Liver (tissue), 9 donors: Measurements from ENCODE around the gene SOHLH1. TPM values are rescaled to one million over a fixed set of nuclear protein-coding genes. Genes with fewer than 3 reads are reported as not detected.

Experiments
- DNase-seq: peaks from one replicate; pipeline ENCODE4 v3.0.0-alpha.2; 2017; ENCODE audit warnings: low spot score
- H3K27ac ChIP-seq, 2 donors: one replicate each; pipeline ENCODE4 v1.7.0; 2013; ENCODE audit warnings: inconsistent platforms in 2 of 2, low read length in 2 of 2, control low read depth in 1 of 2, low read depth in 1 of 2, mild to moderate bottlenecking in 1 of 2
- H3K27me3 ChIP-seq, 4 donors: one replicate each; pipeline versions ENCODE4 v1.6.1 to v1.7.0; 2013; ENCODE audit warnings: low read length in 3 of 4, inconsistent platforms in 1 of 4, mild to moderate bottlenecking in 1 of 4, moderate library complexity in 1 of 4; ENCODE audit not compliant: control insufficient read depth in 4 of 4, insufficient read depth in 4 of 4
- H3K36me3 ChIP-seq, 4 donors: one replicate each; pipeline versions ENCODE4 v1.6.1 to v1.7.0; 2013; ENCODE audit warnings: low read length in 3 of 4, mild to moderate bottlenecking in 3 of 4, low read depth in 1 of 4, moderate library complexity in 1 of 4; ENCODE audit not compliant: control insufficient read depth in 4 of 4, insufficient read depth in 3 of 4
- H3K4me1 ChIP-seq, 4 donors: one replicate each; pipeline versions ENCODE4 v1.6.1 to v1.7.0; 2013; ENCODE audit warnings: low read length in 3 of 4, mild to moderate bottlenecking in 3 of 4, moderate library complexity in 1 of 4; ENCODE audit not compliant: control insufficient read depth in 4 of 4, insufficient read depth in 4 of 4
- H3K4me3 ChIP-seq, 3 donors: one replicate each; pipeline versions ENCODE4 v1.6.1 to v1.7.0; 2013; ENCODE audit warnings: low read length in 3 of 3, control low read depth in 1 of 3, low read depth in 1 of 3, mild to moderate bottlenecking in 1 of 3
- H3K9ac ChIP-seq, 2 donors: one replicate each; pipeline ENCODE4 v1.7.0; 2013; ENCODE audit warnings: low read length in 2 of 2, mild to moderate bottlenecking in 2 of 2, moderate library complexity in 2 of 2, control low read depth in 1 of 2, low read depth in 1 of 2
- H3K9me3 ChIP-seq, 4 donors: one replicate each; pipeline versions ENCODE4 v1.6.1 to v1.7.0; 2013; ENCODE audit warnings: low read length in 3 of 4; ENCODE audit not compliant: control insufficient read depth in 4 of 4
- EGR1 ChIP-seq, 2 donors: IDR thresholded peaks; 2 replicates each; pipeline ENCODE4 v1.6.1; 2016 to 2018; ENCODE audit warnings: antibody characterized with exemption in 2 of 2, low read depth in 2 of 2
- FOXA1 ChIP-seq: IDR thresholded peaks from 2 replicates; pipeline ENCODE4 v1.6.1; 2016; ENCODE audit warnings: antibody characterized with exemption
- FOXA2 ChIP-seq: IDR thresholded peaks from 2 replicates; pipeline ENCODE4 v1.6.1; 2016; ENCODE audit warnings: antibody characterized with exemption
- GABPA ChIP-seq, 2 donors: IDR thresholded peaks in 1 of 2; conservative IDR thresholded peaks in 1 of 2; 2 replicates each; pipeline ENCODE4 v1.6.1; 2016; ENCODE audit warnings: antibody characterized with exemption in 2 of 2, mild to moderate bottlenecking in 1 of 2, moderate library complexity in 1 of 2
- HNF4A ChIP-seq, 2 donors: conservative IDR thresholded peaks; 2 replicates each; pipeline ENCODE4 v1.6.1; 2016; ENCODE audit warnings: antibody characterized with exemption in 2 of 2, mild to moderate bottlenecking in 2 of 2
- HNF4G ChIP-seq: IDR thresholded peaks from 2 replicates; pipeline ENCODE4 v1.6.1; 2016; ENCODE audit warnings: antibody characterized with exemption
- JUND ChIP-seq, 2 donors: IDR thresholded peaks; 2 replicates each; pipeline ENCODE4 v1.6.1; 2016; ENCODE audit warnings: antibody characterized with exemption in 2 of 2
- NR2F2 ChIP-seq: IDR thresholded peaks from 2 replicates; pipeline ENCODE4 v1.6.1; 2016; ENCODE audit warnings: antibody characterized with exemption
- RAD21 ChIP-seq, 2 donors: IDR thresholded peaks; 2 replicates each; pipeline ENCODE4 v1.6.1; 2016; ENCODE audit warnings: antibody characterized with exemption in 2 of 2, mild to moderate bottlenecking in 2 of 2
- RXRA ChIP-seq, 2 donors: IDR thresholded peaks; 2 replicates each; pipeline ENCODE4 v1.6.1; 2017 to 2018; ENCODE audit warnings: antibody characterized with exemption in 2 of 2, mild to moderate bottlenecking in 1 of 2
- SP1 ChIP-seq: IDR thresholded peaks from 2 replicates; pipeline ENCODE4 v1.6.1; 2018; ENCODE audit warnings: antibody characterized with exemption, mild to moderate bottlenecking
- TAF1 ChIP-seq: conservative IDR thresholded peaks from 2 replicates; pipeline ENCODE4 v1.6.1; 2016; ENCODE audit warnings: antibody characterized with exemption, mild to moderate bottlenecking
- YY1 ChIP-seq: IDR thresholded peaks from 2 replicates; pipeline ENCODE4 v1.6.1; 2016; ENCODE audit warnings: antibody characterized with exemption, mild to moderate bottlenecking
- WGBS: extraction: QIAGEN DNeasy Blood & Tissue Kit; methylation state at CpG from one replicate; pipeline ENCODE4 v1.1.7; 2013; 5-methylcytosine and 5-hydroxymethylcytosine counted together
- polyA plus RNA-seq, 2 donors: library from polyadenylated mRNA; stranded (reverse) in 1 of 2; unstranded in 1 of 2; fragments of 200-250 nt in 1 of 2; fragments of >200 nt in 1 of 2; fragmentation: Nextera tagmentation in 1 of 2; extraction: Ambion mirVana in 1 of 2; gene quantifications; one replicate each; pipeline versions ENCODE4 v1.2.1 to v1.2.3, GENCODE V29; 2013 to 2015
- total RNA-seq, 2 donors: library from RNA; depleted of rRNA; stranded (reverse); fragments of >200 nt; gene quantifications; one replicate each; pipeline ENCODE4 v1.2.3, GENCODE V29; 2014
- TF ChIP-seq, protein P1 (sequence below): fragments of 150-350 bp; IDR thresholded peaks from 2 replicates; pipeline ENCODE4 v1.5.1; 2017; ENCODE audit warnings: improper control_type of control experiment, low read depth, low read length; ENCODE audit not compliant: missing input control
- TF ChIP-seq, protein P2 (sequence below): IDR thresholded peaks from 2 replicates; pipeline ENCODE4 v1.6.1; 2016; ENCODE audit warnings: antibody characterized with exemption
- TF ChIP-seq, protein P3 (sequence below): IDR thresholded peaks from 2 replicates; pipeline ENCODE4 v1.6.1; 2016; ENCODE audit warnings: antibody characterized with exemption, mild to moderate bottlenecking
- TF ChIP-seq, protein P4 (sequence below): IDR thresholded peaks from 2 replicates; pipeline ENCODE4 v1.6.1; 2016; ENCODE audit warnings: antibody characterized with exemption
- TF ChIP-seq, protein P5 (sequence below): IDR thresholded peaks from 2 replicates; pipeline ENCODE4 v1.6.1; 2016; ENCODE audit warnings: antibody characterized with exemption
- donor health status: healthy.
- donor health status: healthy.
- donor health status: healthy.
- donor health status: healthy.
- donor health status: healthy.

SOHLH1 gene
- total and polyA plus RNA-seq, 4 donors = not detected

DNA sequence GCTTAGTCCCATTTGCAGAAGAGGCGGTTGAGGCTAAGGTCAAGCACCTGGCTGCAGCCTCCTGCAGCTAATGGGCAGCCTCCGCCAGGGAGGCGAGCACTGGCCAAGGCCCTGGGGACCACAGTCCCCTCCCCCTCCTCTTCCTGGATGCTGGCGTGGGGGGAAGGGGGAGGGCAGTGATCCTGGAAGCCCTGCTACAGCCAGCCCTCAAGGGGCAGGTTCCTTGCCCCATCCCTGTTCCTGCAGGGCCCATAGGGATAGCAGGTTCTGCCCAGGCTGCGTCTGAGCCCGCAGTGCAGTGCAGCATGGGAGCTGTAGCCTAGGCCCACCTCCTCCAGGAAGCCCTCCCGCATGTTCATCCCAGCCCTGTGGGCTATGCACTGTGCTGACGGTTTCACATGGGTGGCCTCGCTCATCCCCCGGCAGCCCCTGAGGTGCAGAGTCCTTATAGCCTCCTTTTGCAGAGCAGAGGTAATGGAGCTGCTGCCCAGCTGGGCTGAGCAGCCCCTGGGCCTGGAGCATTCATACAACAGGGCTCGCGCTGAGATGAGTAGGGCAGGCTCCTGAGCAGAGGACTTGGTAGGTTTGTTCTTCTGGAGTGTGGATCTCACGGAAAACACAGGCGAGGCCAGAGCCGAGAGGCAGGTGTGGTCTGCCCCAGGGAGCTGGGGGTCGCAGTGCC is 38.7 kb upstream of the SOHLH1 start:
- no peak for TF ChIP-seq RAD21 (IDR thresholded peaks at IDR 0.05)
- TF ChIP-seq, protein P1, sequence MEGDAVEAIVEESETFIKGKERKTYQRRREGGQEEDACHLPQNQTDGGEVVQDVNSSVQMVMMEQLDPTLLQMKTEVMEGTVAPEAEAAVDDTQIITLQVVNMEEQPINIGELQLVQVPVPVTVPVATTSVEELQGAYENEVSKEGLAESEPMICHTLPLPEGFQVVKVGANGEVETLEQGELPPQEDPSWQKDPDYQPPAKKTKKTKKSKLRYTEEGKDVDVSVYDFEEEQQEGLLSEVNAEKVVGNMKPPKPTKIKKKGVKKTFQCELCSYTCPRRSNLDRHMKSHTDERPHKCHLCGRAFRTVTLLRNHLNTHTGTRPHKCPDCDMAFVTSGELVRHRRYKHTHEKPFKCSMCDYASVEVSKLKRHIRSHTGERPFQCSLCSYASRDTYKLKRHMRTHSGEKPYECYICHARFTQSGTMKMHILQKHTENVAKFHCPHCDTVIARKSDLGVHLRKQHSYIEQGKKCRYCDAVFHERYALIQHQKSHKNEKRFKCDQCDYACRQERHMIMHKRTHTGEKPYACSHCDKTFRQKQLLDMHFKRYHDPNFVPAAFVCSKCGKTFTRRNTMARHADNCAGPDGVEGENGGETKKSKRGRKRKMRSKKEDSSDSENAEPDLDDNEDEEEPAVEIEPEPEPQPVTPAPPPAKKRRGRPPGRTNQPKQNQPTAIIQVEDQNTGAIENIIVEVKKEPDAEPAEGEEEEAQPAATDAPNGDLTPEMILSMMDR = no peak
- TF ChIP-seq, protein P2, sequence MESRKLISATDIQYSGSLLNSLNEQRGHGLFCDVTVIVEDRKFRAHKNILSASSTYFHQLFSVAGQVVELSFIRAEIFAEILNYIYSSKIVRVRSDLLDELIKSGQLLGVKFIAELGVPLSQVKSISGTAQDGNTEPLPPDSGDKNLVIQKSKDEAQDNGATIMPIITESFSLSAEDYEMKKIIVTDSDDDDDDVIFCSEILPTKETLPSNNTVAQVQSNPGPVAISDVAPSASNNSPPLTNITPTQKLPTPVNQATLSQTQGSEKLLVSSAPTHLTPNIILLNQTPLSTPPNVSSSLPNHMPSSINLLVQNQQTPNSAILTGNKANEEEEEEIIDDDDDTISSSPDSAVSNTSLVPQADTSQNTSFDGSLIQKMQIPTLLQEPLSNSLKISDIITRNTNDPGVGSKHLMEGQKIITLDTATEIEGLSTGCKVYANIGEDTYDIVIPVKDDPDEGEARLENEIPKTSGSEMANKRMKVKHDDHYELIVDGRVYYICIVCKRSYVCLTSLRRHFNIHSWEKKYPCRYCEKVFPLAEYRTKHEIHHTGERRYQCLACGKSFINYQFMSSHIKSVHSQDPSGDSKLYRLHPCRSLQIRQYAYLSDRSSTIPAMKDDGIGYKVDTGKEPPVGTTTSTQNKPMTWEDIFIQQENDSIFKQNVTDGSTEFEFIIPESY = no peak
- no peak for TF ChIP-seq SP1
- TF ChIP-seq YY1 = no peak
- TF ChIP-seq FOXA1 = no peak
- no peak for TF ChIP-seq TAF1
- no peak for TF ChIP-seq HNF4A (conservative IDR thresholded peaks at IDR 0.05)
- TF ChIP-seq JUND (IDR thresholded peaks at IDR 0.05) = no peak
- no peak for TF ChIP-seq HNF4G
- TF ChIP-seq RXRA (IDR thresholded peaks at IDR 0.05) = no peak
- TF ChIP-seq, protein P3, sequence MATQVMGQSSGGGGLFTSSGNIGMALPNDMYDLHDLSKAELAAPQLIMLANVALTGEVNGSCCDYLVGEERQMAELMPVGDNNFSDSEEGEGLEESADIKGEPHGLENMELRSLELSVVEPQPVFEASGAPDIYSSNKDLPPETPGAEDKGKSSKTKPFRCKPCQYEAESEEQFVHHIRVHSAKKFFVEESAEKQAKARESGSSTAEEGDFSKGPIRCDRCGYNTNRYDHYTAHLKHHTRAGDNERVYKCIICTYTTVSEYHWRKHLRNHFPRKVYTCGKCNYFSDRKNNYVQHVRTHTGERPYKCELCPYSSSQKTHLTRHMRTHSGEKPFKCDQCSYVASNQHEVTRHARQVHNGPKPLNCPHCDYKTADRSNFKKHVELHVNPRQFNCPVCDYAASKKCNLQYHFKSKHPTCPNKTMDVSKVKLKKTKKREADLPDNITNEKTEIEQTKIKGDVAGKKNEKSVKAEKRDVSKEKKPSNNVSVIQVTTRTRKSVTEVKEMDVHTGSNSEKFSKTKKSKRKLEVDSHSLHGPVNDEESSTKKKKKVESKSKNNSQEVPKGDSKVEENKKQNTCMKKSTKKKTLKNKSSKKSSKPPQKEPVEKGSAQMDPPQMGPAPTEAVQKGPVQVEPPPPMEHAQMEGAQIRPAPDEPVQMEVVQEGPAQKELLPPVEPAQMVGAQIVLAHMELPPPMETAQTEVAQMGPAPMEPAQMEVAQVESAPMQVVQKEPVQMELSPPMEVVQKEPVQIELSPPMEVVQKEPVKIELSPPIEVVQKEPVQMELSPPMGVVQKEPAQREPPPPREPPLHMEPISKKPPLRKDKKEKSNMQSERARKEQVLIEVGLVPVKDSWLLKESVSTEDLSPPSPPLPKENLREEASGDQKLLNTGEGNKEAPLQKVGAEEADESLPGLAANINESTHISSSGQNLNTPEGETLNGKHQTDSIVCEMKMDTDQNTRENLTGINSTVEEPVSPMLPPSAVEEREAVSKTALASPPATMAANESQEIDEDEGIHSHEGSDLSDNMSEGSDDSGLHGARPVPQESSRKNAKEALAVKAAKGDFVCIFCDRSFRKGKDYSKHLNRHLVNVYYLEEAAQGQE = no peak
- TF ChIP-seq, protein P4, sequence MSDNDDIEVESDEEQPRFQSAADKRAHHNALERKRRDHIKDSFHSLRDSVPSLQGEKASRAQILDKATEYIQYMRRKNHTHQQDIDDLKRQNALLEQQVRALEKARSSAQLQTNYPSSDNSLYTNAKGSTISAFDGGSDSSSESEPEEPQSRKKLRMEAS = no peak
- no peak for TF ChIP-seq FOXA2
- TF ChIP-seq, protein P5, sequence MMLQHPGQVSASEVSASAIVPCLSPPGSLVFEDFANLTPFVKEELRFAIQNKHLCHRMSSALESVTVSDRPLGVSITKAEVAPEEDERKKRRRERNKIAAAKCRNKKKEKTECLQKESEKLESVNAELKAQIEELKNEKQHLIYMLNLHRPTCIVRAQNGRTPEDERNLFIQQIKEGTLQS = no peak
- TF ChIP-seq EGR1 (IDR thresholded peaks at IDR 0.05; ENCODE audit: low read depth in 2 of 2) = no peak
- no peak for TF ChIP-seq NR2F2
- no peak for TF ChIP-seq GABPA (IDR thresholded peaks at IDR 0.05 in 1 of 2, conservative IDR thresholded peaks at IDR 0.05 in 1 of 2)
- 61% methylated on average over 16 of the region's 16 CpGs for WGBS
- H3K4me3 ChIP-seq = no peak overlapping the region
- H3K27me3 ChIP-seq = peaks cover 0 to 23% (median under 1%) of the 10 kb centered on the region in 4 donors
- H3K36me3 ChIP-seq = no peaks in the 10 kb centered on the region
- H3K4me1 ChIP-seq = no peaks in the 10 kb centered on the region
- H3K27ac ChIP-seq = no peak overlapping the region
- no peak for DNase-seq
- no peaks in the 10 kb centered on the region for H3K9me3 ChIP-seq
- H3K9ac ChIP-seq = no peak overlapping the region
